ENCODE results near the gene CHN1.

DNA sequence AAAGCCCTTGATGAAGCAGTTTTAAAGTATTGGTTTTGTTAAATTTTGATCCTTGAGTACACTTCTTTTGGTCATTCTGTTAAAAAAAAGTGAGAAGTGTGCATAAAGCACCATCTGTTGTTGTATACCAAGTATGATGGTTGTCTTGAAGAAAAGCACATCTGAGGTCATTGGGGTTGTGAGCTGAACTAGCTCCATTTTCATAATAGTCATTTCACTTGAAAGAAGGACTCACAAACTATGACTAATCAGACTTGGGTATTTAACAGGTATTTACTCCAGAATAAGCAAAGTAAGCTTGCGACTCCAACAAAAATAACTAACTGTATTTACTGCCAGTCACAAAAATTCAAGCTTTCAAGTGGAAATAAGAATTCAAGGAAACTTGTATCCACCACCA, 35.1 kb downstream of the CHN1 start:
- TF ChIP-seq RAD21 (IDR thresholded peaks at IDR 0.05; ENCODE audit: low read length) = no peak
- TF ChIP-seq, protein P1, sequence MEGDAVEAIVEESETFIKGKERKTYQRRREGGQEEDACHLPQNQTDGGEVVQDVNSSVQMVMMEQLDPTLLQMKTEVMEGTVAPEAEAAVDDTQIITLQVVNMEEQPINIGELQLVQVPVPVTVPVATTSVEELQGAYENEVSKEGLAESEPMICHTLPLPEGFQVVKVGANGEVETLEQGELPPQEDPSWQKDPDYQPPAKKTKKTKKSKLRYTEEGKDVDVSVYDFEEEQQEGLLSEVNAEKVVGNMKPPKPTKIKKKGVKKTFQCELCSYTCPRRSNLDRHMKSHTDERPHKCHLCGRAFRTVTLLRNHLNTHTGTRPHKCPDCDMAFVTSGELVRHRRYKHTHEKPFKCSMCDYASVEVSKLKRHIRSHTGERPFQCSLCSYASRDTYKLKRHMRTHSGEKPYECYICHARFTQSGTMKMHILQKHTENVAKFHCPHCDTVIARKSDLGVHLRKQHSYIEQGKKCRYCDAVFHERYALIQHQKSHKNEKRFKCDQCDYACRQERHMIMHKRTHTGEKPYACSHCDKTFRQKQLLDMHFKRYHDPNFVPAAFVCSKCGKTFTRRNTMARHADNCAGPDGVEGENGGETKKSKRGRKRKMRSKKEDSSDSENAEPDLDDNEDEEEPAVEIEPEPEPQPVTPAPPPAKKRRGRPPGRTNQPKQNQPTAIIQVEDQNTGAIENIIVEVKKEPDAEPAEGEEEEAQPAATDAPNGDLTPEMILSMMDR (IDR thresholded peaks at IDR 0.05) = no peak
- no peak for TF ChIP-seq EP300 (IDR thresholded peaks at IDR 0.05; ENCODE audit: borderline replicate concordance in 1 of 2, low read depth in 1 of 2, low read length in 1 of 2)
